A673 (cell line): ENCODE data around the gene HNRNPUL1. TPM values are rescaled to one million over a fixed set of nuclear protein-coding genes. Genes with fewer than 3 reads are reported as not detected.

ENCODE experiments used
- BruUV-seq: library from RNA; stranded (reverse); fragments of 400-500 nt; replicated peaks from 2 replicates; lab custom pipeline; 2021; lab: Mats Ljungman, UMichigan
- CTCF ChIA-PET: fragments of 300-600 bp; sonication (Branson Sonifier 250); formaldehyde crosslinking; loops from one replicate; lab custom pipeline; 2022; ENCODE audit warnings: antibody characterized with exemption; lab: Charles Lee
- POLR2A ChIA-PET: fragments of 300-600 bp; sonication (Branson Sonifier 250); formaldehyde crosslinking; loops from one replicate; lab custom pipeline; 2022; ENCODE audit warnings: antibody characterized with exemption; ENCODE audit not compliant: low non-redundant PET; lab: Charles Lee
- DNase-seq: peaks from one replicate; pipeline ENCODE4 v3.0.0-alpha.2; 2015; ENCODE audit warnings: low spot score
- H3K27ac ChIP-seq: fragments of 200-600 bp; sonication (generic); 2 replicates; pipeline ENCODE4 v1.5.1; 2016; ENCODE audit warnings: mixed run types, low read depth, mild to moderate bottlenecking, mixed read lengths, antibody characterized with exemption, low read length; ENCODE audit not compliant: poor library complexity, severe bottlenecking
- H3K27me3 ChIP-seq: fragments of 200-600 bp; sonication (generic); replicated peaks from 2 replicates; pipeline ENCODE4 v1.6.1; 2017; ENCODE audit warnings: mixed run types, low read depth, mild to moderate bottlenecking, mixed read lengths, antibody characterized with exemption, low read length; ENCODE audit not compliant: insufficient read depth, poor library complexity
- H3K36me3 ChIP-seq: fragments of 200-600 bp; sonication (generic); 2 replicates; pipeline ENCODE4 v1.6.1; 2016; ENCODE audit warnings: mixed run types, mild to moderate bottlenecking, mixed read lengths, antibody characterized with exemption, low read length; ENCODE audit not compliant: insufficient read depth, poor library complexity, severe bottlenecking
- H3K4me1 ChIP-seq: fragments of 200-600 bp; sonication (generic); 2 replicates; pipeline ENCODE4 v1.6.1; 2017; ENCODE audit warnings: mixed run types, mild to moderate bottlenecking, mixed read lengths, antibody characterized with exemption, low read length; ENCODE audit not compliant: insufficient read depth, poor library complexity, severe bottlenecking
- H3K4me3 ChIP-seq: fragments of 200-600 bp; sonication (generic); 2 replicates; pipeline ENCODE4 v1.5.1; 2016; ENCODE audit warnings: low read depth, mixed run types, mild to moderate bottlenecking, mixed read lengths, low read length; ENCODE audit not compliant: poor library complexity, severe bottlenecking
- H3K9me3 ChIP-seq: fragments of 200-600 bp; sonication (generic); 2 replicates; pipeline ENCODE4 v1.6.1; 2016; ENCODE audit warnings: mixed run types, low read depth, mild to moderate bottlenecking, mixed read lengths, antibody characterized with exemption, low read length; ENCODE audit not compliant: poor library complexity, severe bottlenecking
- CTCF ChIP-seq: fragments of 300-800, 200-600 bp; sonication (generic); conservative IDR thresholded peaks from 2 replicates; pipeline ENCODE4 v1.5.1; 2017; ENCODE audit warnings: low read depth, mild to moderate bottlenecking, antibody characterized with exemption, low read length, moderate library complexity, mixed read lengths
- EZH2 ChIP-seq: fragments of 200-600 bp; sonication (generic); IDR thresholded peaks from 2 replicates; pipeline ENCODE4 v1.6.1; 2017; ENCODE audit warnings: borderline replicate concordance, low read depth, mild to moderate bottlenecking, mixed read lengths, antibody characterized with exemption, low read length; ENCODE audit not compliant: poor library complexity, severe bottlenecking
- intact Hi-C: fragments of 100-400 bp; cut with micrococcal nuclease; formaldehyde crosslinking; loops from one replicate; pipeline ENCODE4 v1.10.0; 2022; ENCODE audit not compliant: unreplicated experiment
- total RNA-seq: library from RNA; stranded (reverse); gene quantifications from 2 replicates; pipeline ENCODE4 v1.2.3, GENCODE V29; 2021

Gene HNRNPUL1
- total RNA-seq, 1 experiment from 2014 or later: 344 TPM

DNA sequence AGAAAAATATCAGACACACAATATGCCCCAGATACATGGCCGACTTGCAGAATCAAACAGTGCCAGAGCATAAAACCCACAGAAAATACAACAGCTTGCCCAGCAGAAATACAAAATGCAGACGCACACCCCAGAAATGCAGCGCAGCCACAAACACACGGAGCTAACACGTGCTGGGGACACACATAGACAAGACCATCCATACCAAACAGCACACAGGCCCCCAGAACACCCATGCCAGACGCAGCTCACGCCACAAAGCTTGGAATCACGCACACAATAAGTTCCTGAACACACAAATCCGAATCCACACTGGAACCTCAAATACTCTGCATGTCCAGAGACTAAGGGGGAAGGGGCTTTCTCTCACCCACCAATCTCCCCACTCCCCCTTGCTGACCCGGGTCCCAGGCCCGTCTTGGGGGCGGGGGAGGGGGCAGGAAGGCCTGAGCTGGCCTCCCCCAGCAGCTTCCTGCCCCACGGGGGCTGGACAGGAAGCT lies 63.0 kb downstream of the HNRNPUL1 start:
- Histone ChIP-seq H3K4me3 (no peak overlapping the region), H3K27me3 (no peaks in the 10 kb centered on the region), H3K27ac (peak overlapping the region; percentile 77), H3K4me1 (peaks cover 23% of the 10 kb centered on the region), H3K36me3 (peaks cover 32% of the 10 kb centered on the region), H3K9me3 (no peaks in the 10 kb centered on the region)
- intact Hi-C loops: no loop called here
- no TSS peak for BruUV-seq
- CTCF ChIA-PET: no interaction called here
- TF ChIP-seq EZH2 (no peak), CTCF (no peak)
- DNase-seq: no peak
- POLR2A ChIA-PET: no interaction called here

DNA sequence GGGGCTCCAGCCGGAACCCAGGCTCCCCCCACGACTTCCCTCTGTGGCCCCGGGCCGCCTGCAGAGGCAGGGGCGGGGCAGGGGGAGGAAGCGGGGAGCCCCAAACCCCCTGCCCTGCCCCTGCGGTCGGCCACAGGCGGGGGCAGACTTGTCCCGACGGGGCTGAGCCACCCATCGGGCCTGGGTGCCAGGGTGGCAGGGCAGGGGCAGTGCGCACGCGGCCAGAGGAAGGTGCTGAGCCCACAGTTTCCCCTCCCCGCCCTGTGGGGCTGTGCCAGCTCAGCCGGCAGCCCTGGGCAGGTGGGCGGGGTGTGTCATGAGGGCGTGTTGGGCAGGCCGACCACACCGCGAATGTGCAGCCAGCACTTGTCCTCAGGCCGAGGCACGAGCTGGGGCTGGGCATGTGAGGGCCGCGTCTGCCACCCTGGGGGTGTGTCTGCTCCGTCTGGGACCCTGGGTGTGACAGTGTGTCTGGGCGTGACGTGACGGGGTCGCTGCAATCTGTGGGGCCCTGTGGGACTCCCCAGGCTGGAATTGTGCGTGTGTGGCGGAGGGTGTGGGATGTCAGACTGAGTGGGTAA lies 63.5 kb downstream of the HNRNPUL1 start:
- intact Hi-C loops: no loop called here
- Histone ChIP-seq H3K4me3 (no peak overlapping the region), H3K9me3 (no peaks in the 10 kb centered on the region), H3K36me3 (peaks cover 31% of the 10 kb centered on the region), H3K27ac (peak overlapping the region; percentile 77), H3K4me1 (peaks cover 23% of the 10 kb centered on the region), H3K27me3 (no peaks in the 10 kb centered on the region)
- BruUV-seq: no TSS peak
- POLR2A ChIA-PET: no interaction called here
- no peak for DNase-seq
- TF ChIP-seq EZH2 (no peak), CTCF (no peak)
- CTCF ChIA-PET: no interaction called here

DNA sequence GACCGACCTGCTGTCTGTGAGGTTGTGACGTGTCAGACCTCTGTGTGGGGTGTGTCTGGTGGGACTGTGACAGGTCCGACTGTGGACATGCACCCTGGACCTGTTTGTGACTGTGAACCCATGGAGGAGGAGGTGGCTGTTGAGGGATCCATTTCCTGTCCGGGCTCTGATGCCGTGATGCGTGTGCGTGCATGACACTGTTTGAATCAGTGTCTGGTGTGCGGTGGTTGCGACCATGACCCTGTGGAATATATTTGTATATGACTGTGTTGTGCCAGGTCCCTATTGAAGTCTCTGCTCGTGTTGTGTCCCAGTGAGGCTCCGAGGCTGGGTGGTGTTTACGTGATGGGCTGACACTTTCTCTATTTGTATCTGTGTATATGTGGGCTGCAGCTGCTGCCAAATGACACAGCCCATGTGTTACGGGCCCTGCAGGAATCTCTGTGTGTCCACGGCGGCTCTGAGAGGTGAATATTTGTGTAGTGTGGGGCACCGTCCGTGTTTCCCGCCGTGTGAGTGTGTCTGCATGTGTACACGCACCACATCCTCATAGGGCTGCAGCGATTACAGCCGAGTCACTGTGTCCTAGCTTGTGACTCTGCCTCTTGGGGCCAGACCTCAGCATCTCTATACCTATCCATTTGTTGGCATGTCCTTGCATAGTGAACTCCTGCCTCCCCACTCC lies 64.1 kb downstream of the HNRNPUL1 start:
- POLR2A ChIA-PET: no interaction called here
- no TSS peak for BruUV-seq
- no peak for DNase-seq

More for the DNA sequence above, 64.1 kb downstream of the HNRNPUL1 start:
- Histone ChIP-seq H3K9me3 (no peaks in the 10 kb centered on the region), H3K27me3 (no peaks in the 10 kb centered on the region), H3K36me3 (peaks cover 30% of the 10 kb centered on the region), H3K4me1 (peaks cover 21% of the 10 kb centered on the region), H3K4me3 (no peak overlapping the region), H3K27ac (peak overlapping the region; percentile 77)
- TF ChIP-seq CTCF (no peak), EZH2 (no peak)
- intact Hi-C loops: no loop called here
- CTCF ChIA-PET: no interaction called here
